Spinal cord (tissue), 10 donors: Measurements from ENCODE around the gene TMEM223. TPM values are rescaled to one million over a fixed set of nuclear protein-coding genes. Genes with fewer than 3 reads are reported as not detected.
"Not testable (repeated sequence)": the region's sequence is repeated elsewhere in the genome, so short reads cannot be mapped to it uniquely, and the experiment has no call there.

Source experiments
- DNase-seq, 6 donors: peaks; one replicate each; pipeline versions ENCODE4 v3.0.0 to v3.0.0-alpha.2; 2013 to 2015; ENCODE audit warnings: low spot score in 6 of 6, low read depth in 4 of 6
- H3K27ac ChIP-seq: one replicate; pipeline ENCODE4 v1.5.1; 2013; ENCODE audit warnings: low read depth, low read length, control low read depth
- H3K27me3 ChIP-seq: one replicate; pipeline ENCODE4 v1.6.1; 2013; ENCODE audit warnings: low read length; ENCODE audit not compliant: control insufficient read depth, insufficient read depth
- H3K36me3 ChIP-seq: one replicate; pipeline ENCODE4 v1.6.1; 2013; ENCODE audit warnings: low read length; ENCODE audit not compliant: control insufficient read depth, insufficient read depth
- H3K4me1 ChIP-seq: one replicate; pipeline ENCODE4 v1.6.1; 2013; ENCODE audit warnings: low read length; ENCODE audit not compliant: control insufficient read depth, insufficient read depth
- H3K4me3 ChIP-seq: one replicate; pipeline ENCODE4 v1.5.1; 2013; ENCODE audit warnings: low read depth, low read length, control low read depth
- H3K9me3 ChIP-seq: one replicate; pipeline ENCODE4 v1.6.1; 2013; ENCODE audit warnings: low read length; ENCODE audit not compliant: control insufficient read depth, insufficient read depth
- whole genome bisulfite sequencing: methylation state at CpG from one replicate; pipeline ENCODE4 v1.1.5; 2013; ENCODE audit warnings: missing lambda C conversion rate; ENCODE audit not compliant: insufficient coverage; 5-methylcytosine and 5-hydroxymethylcytosine counted together
- polyA plus RNA-seq, 2 donors: library from polyadenylated mRNA; unstranded; fragments of 120-200 nt; gene quantifications; one replicate each; pipeline ENCODE4 v1.2.1, GENCODE V29; 2013; ENCODE audit not compliant: insufficient read length in 2 of 2
- total RNA-seq, 2 donors: library from RNA; depleted of rRNA in 1 of 2; stranded (reverse); fragments of 120-200 nt in 1 of 2; fragments of >200 nt in 1 of 2; gene quantifications; one replicate each; pipeline versions ENCODE4 v1.2.3 to v1.2.4, GENCODE V29; 2013 to 2014
- donor health status: healthy.

Gene TMEM223
- total and polyA plus RNA-seq, 4 donors = 12.3 to 25.5 (median 23.6) TPM

DNA sequence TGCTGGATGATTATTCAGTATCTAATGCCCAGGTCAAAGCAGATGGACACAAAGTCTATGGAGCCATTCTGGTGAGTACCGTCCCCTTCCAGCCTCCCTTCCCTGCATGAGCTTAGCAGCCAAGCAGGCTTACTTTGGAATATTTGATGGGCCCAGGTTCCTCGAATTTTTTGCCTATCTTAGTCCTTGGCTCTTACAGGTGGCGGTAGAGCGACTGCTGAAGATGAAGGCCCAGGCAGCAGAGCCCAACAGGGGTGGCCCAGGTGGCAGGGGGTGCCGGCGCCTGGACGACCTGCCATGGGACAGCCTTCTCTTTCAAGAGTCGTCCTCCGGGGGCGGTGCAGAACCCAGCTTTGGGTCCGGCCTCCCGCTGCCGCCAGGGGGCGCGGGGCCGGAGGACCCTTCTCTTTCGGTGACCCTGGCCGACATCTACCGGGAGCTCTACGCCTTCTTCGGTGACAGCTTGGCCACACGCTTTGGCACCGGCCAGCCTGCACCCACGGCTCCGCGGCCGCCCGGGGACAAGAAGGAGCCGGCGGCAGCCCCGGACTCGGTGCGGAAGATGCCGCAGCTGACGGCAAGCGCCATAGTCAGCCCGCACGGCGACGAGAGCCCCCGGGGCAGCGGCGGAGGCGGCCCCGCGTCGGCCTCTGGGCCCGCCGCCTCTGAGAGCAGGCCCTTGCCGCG is 5.3 kb downstream of the TMEM223 start:
- Histone ChIP-seq H3K4me3 (peak overlapping the region; percentile 88), H3K27me3 (no peaks in the 10 kb centered on the region), H3K27ac (peak overlapping the region; percentile 91), H3K36me3 (peaks cover 59% of the 10 kb centered on the region), H3K4me1 (peaks cover 30% of the 10 kb centered on the region), H3K9me3 (no peaks in the 10 kb centered on the region)
- WGBS = under 1% methylated on average over 50 of the region's 51 CpGs
- peak in 5 of 6 donors; percentile 60 to 95 (median 75) for DNase-seq

DNA sequence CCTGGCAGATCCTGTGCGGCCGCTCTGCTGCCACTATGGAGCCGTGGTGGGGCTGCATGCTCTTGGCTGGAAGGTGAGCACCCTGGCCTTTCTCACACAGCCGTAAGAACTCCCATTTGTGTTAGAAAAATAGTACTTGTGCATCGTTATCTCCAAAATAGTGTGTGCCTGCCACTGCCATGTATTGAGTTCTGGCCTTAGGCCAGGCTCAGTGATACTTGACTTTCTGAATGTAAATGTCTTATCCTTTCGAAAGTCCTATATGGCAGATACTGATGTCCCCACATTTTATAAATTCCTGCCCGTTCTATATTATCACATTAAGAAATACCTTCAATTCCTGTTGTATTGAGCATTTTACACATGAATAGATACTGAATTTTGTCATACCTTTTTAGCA is 9.1 kb downstream of the TMEM223 start:
- Histone ChIP-seq H3K36me3 (peaks cover 55% of the 10 kb centered on the region), H3K27me3 (no peaks in the 10 kb centered on the region), H3K4me3 (no peak overlapping the region), H3K9me3 (no peaks in the 10 kb centered on the region), H3K4me1 (peaks cover 5% of the 10 kb centered on the region), H3K27ac (no peak overlapping the region)
- DNase-seq = no peak
- whole genome bisulfite sequencing = 98% methylated on average over 5 of the region's 7 CpGs

DNA sequence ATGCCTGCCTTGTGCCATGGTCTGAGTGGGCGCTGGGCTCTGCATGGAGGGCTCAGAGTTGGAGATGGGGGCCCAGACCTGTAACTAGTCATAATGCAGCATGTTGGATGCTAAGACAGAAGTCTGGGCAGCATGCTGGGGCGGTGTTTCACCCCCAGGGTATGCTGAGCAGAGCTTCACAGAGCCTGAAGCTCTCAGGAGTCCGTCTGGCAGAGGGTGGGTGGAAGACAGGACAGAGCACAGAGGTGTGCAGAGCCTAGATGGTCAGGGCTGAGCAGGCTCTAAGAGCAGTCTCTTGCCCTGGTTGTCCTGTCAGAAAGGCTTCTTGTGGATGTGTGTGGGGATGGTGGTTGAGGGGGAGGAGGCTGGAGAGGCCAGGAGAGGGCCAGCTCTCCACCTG is 13.4 kb downstream of the TMEM223 start:
- H3K9me3 ChIP-seq = no peaks in the 10 kb centered on the region
- H3K36me3 ChIP-seq = peaks cover 76% of the 10 kb centered on the region
- 96% methylated on average over 3 of the region's 3 CpGs for WGBS

DNA sequence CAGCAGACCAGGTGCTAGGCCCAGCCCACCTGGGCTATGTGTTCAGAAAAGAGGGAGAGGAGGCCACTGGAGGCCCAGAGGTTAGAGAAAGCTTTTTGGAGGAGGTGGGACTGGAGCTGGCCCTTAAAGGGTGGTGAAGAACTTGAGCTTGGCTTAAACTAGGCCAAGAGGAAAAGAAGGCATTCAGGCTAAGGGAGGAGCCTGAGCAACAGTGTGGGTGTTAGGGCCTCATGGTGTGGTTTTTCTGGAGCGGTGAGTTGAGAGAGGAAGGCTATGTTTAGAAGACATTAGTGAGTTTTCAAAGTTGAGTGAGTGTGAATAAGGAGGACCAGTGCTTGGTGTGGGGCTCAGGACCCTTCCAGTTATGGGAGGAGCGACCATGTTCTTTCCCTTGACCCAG is 14.4 kb downstream of the TMEM223 start:
- Histone ChIP-seq H3K4me1 (peaks cover 1% of the 10 kb centered on the region), H3K36me3 (peaks cover 68% of the 10 kb centered on the region), H3K9me3 (no peaks in the 10 kb centered on the region), H3K4me3 (no peak overlapping the region), H3K27me3 (no peaks in the 10 kb centered on the region), H3K27ac (no peak overlapping the region)
- DNase-seq = no peak
- WGBS = 89% methylated on average over 2 of the region's 2 CpGs

More for the DNA sequence above, 13.4 kb downstream of the TMEM223 start:
- no peak for DNase-seq
- H3K4me3 ChIP-seq = no peak overlapping the region
- no peaks in the 10 kb centered on the region for H3K27me3 ChIP-seq
- no peaks in the 10 kb centered on the region for H3K4me1 ChIP-seq
- H3K27ac ChIP-seq = no peak overlapping the region

DNA sequence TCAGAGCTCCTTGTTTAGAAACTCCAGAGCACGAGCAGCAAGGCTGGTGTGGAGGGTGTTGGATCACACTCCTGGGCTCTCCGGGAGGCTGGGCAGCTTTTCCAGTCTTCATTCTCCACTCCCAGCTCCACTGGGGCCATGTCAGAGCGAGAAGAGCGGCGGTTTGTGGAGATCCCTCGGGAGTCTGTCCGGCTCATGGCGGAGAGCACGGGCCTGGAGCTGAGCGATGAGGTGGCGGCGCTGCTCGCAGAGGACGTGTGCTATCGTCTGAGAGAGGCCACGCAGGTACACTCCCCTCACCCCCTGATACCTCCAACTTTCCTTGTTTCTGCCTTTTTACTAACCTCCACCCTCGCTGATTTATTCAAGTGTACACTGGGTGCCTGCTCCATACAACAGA is 16.2 kb downstream of the TMEM223 start:
- H3K4me3 ChIP-seq = no peak overlapping the region
- H3K27ac ChIP-seq = no peak overlapping the region
- H3K9me3 ChIP-seq = no peaks in the 10 kb centered on the region
- no peaks in the 10 kb centered on the region for H3K27me3 ChIP-seq
- 98% methylated on average over 16 of the region's 17 CpGs for WGBS
- DNase-seq = no peak
- H3K4me1 ChIP-seq = peaks cover 14% of the 10 kb centered on the region
- H3K36me3 ChIP-seq = peaks cover 59% of the 10 kb centered on the region

DNA sequence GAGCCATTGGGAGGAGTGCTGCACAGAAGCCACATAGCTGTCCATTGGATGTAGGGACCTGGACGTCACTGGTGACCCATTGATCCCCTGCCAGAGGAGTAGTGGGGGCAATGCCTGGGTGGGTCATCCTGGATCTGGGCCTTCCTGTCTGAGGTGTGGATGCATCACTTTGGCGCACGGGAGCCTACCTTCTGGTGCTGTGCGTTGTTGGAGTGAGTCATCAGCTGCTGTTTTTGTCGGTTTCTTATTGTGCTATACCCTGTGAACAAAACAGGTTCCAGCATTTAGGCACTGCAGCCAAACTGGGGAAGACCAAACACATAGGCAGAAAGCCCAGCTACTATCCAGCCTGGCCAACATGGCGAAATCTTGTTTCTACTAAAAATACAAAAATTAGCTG is 17.4 kb downstream of the TMEM223 start:
- H3K27ac ChIP-seq = no peak overlapping the region

DNA sequence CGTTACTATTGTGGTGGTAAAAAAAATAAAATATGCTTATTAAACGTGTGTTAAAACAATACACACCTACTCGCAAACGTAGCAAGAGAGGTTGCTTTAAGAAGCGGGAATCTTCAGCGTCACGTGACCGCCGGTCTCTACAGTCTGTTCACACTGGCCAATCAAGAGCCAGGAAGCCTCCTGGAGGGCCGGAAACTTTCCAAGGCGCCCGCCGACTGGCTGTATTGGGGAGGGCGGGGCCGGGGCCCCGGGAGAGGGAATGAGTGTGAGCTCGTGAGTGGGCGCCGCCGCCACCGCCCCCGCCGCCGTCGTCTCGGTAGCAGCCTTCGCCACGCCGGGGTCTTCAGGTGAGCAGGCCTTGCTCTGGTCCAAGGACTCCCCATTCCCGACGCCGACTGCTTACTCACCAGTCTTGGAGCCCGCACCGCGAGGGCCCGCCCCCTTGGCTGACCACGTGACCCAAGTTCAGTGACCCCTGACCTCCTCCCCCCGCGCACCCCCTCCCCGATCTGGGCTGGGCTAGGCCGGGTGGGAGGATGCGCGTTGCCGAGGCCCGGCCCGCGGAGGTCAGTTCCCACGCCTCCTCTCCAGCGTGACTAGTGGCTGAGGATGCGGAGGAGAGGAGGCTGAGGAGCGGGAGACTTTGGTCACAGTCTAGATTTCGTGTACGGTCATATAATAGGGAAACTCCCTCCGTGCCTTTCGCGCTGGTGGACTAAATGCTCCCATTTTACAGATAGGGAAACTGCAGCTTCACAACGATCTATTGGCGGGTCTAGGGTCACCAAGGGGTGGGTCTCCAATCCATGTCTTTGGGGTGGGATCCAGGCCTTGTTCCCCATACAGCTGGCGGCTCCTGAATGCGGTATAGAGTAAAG is 20.4 kb downstream of the TMEM223 start, which contains the start of gene TAF6L:
TSS of gene TAF6L (plus strand) at position 253 of the 878 bp plus-strand sequence. CDS start 4,388 bp downstream, outside the sequence.
- Histone ChIP-seq H3K9me3 (no peaks in the 10 kb centered on the region), H3K27me3 (no peaks in the 10 kb centered on the region), H3K4me3 (peak within 1 kb of the TSS; percentile 85), H3K27ac (peak within 1 kb of the TSS; percentile 96), H3K36me3 (peaks cover 35% of the 10 kb centered on the region), H3K4me1 (peaks cover 27% of the 10 kb centered on the region)
- DNase-seq = peak; percentile 89 to 99 (median 98)
- WGBS = 0% methylated on average over 37 of the region's 60 CpGs

More for the DNA sequence above, 17.4 kb downstream of the TMEM223 start:
- 89% methylated on average over 5 of the region's 6 CpGs for WGBS
- H3K36me3 ChIP-seq = peaks cover 52% of the 10 kb centered on the region
- no peaks in the 10 kb centered on the region for H3K9me3 ChIP-seq
- no peak for DNase-seq
- no peaks in the 10 kb centered on the region for H3K27me3 ChIP-seq
- H3K4me1 ChIP-seq = peaks cover 26% of the 10 kb centered on the region
- no peak overlapping the region for H3K4me3 ChIP-seq

DNA sequence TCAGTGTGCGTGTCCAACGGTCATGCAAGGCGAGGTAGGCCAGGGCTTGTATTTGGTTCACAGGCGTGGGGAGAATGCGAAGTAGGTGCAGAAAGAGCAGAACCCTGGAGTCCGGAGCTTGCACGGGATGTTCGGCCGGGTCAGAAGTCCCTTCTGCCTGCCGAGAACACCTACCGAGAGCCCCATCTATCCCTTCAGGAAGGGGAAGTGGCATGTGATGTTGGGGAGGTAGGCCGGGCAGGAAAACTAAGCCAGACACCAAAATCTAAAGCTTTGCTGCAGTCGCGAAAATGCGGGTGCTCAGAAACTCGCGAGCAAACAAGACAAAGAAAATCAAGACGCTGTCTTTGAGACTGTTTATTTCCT is 21.0 kb downstream of the TMEM223 start:
- no peaks in the 10 kb centered on the region for H3K27me3 ChIP-seq
- H3K9me3 ChIP-seq = no peaks in the 10 kb centered on the region
- H3K27ac ChIP-seq = peak overlapping the region; percentile 96
- 3% methylated on average over 11 of the region's 18 CpGs for WGBS
- no peak for DNase-seq
- peaks cover 27% of the 10 kb centered on the region for H3K4me1 ChIP-seq
- H3K36me3 ChIP-seq = peaks cover 35% of the 10 kb centered on the region
- peak overlapping the region; percentile 85 for H3K4me3 ChIP-seq

DNA sequence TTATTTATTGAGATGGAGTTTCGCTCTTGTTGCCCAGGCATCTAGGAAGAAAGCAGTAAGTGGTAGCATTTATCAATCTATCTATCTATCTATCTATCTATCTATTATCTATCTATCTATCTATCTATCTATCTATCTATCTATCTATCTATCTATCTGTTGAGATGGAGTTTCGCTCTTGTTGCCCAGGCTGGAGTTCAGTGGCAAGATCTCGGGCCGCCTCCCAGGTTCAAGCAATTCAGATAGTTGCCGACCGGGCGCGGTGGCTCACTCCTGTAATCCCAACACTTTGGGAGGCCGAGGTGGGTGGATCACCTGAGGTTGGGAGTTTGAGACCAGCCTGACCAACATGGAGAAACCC is 31.0 kb downstream of the TMEM223 start:
- H3K36me3 ChIP-seq = peaks cover 24% of the 10 kb centered on the region
- H3K27me3 ChIP-seq, H3K9me3 ChIP-seq, DNase-seq, H3K27ac ChIP-seq: not testable (repeated sequence)
- WGBS = no CpG with 5 or more reads among the region's 9 CpGs
- peaks cover 11% of the 10 kb centered on the region for H3K4me1 ChIP-seq
- H3K4me3 ChIP-seq = peak overlapping the region; percentile 93
